OCI-LY3 (cell line): ENCODE measurements around the gene DCUN1D2.

Experiments
- CTCF ChIP-seq: fragments of 200-600, 300-600 bp; sonication (generic); IDR thresholded peaks from 2 replicates; pipeline ENCODE4 v1.5.1; 2014; ENCODE audit warnings: antibody characterized with exemption, low read length, low read depth
- EZH2phosphoT487 ChIP-seq: fragments of 200-600 bp; shearing (Covaris generic); IDR thresholded peaks from 2 replicates; pipeline ENCODE4 v1.6.1; 2018; ENCODE audit warnings: antibody characterized with exemption, mixed run types, low read depth

DNA sequence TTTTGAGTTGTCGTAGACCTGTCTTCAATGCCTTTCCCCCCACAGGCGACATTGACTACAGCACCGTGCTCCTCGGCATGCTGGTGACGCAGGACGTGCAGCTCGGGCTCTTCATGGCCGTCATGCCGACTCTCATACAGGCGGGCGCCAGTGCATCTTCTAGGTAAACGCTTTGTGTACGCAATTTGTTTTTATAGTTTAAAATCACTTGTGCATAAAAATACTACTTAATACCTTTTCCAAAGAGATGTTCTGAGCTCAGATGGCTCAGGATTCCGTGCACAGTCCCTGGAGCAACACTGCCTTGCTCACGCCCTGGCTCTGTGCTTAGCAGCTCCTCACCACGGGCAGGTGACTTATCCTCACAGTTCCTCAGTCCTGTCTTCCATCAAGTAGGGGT, 30.1 kb upstream of the DCUN1D2 start:
- TF ChIP-seq CTCF = no peak
- no peak for TF ChIP-seq EZH2phosphoT487
